Gastrocnemius medialis (tissue), 4 donors: Measurements from ENCODE around the gene PIGB. TPM values are rescaled to one million over a fixed set of nuclear protein-coding genes. Genes with fewer than 3 reads are reported as not detected.
"Not testable (repeated sequence)": the region's sequence is repeated elsewhere in the genome, so short reads cannot be mapped to it uniquely, and the experiment has no call there.

Source experiments
- ATAC-seq, 2 donors: fragments of 150-250 bp; one replicate each; pipeline ENCODE4 v1.9.1; 2016
- DNase-seq, 2 donors: peaks; one replicate each; pipeline ENCODE4 v3.0.0-alpha.2; 2019
- H3K27ac ChIP-seq, 4 donors: fragments of 200-600 bp; sonication (generic); 1 replicate in 1 of 4; 2 replicates in 3 of 4; pipeline ENCODE4 v1.5.1; 2016 to 2018; ENCODE audit warnings: mild to moderate bottlenecking in 2 of 4, moderate library complexity in 1 of 4
- H3K27me3 ChIP-seq, 3 donors: fragments of 200-600 bp; sonication (generic) in 2 of 3; 1 replicate in 1 of 3; 2 replicates in 2 of 3; pipeline versions ENCODE4 v1.5.1 to v1.6.0; 2016 to 2019; ENCODE audit warnings: mild to moderate bottlenecking in 1 of 3, moderate library complexity in 1 of 3
- H3K36me3 ChIP-seq, 2 donors: fragments of 200-600 bp; sonication (generic) in 1 of 2; one replicate each; pipeline ENCODE4 v1.5.1; 2017 to 2018
- H3K4me1 ChIP-seq, 2 donors: fragments of 200-600 bp; sonication (generic) in 1 of 2; one replicate each; pipeline ENCODE4 v1.5.1; 2016 to 2017; ENCODE audit warnings: mild to moderate bottlenecking in 2 of 2
- H3K4me3 ChIP-seq, 4 donors: fragments of 200-600 bp; sonication (generic) in 3 of 4; 1 replicate in 1 of 4; 2 replicates in 3 of 4; pipeline ENCODE4 v1.5.1; 2016 to 2019; ENCODE audit warnings: mild to moderate bottlenecking in 2 of 4
- H3K9me3 ChIP-seq, 3 donors: fragments of 200-600 bp; sonication (generic) in 2 of 3; 1 replicate in 1 of 3; 2 replicates in 2 of 3; pipeline ENCODE4 v1.5.1; 2016 to 2019
- POLR2A ChIP-seq, 2 donors: fragments of 450-650 bp; IDR thresholded peaks; one replicate each; pipeline ENCODE4 v1.6.1; 2017; ENCODE audit warnings: antibody characterized with exemption in 2 of 2, mild to moderate bottlenecking in 2 of 2, moderate library complexity in 2 of 2
- in situ Hi-C, 4 donors: fragments of 200-750 bp; cut with MboI; loops; one replicate each; pipeline versions ENCODE4 v1.15.0 to v1.8.0; 2017; ENCODE audit warnings: low sequenced_read_pairs in 4 of 4
- intact Hi-C: fragments of 100-400 bp; cut with DNase I; formaldehyde crosslinking; loops from one replicate; pipeline ENCODE4 v1.15.1; 2023; ENCODE audit warnings: low total_unique reads
- total RNA-seq, 4 donors: library from RNA; depleted of rRNA; stranded (reverse); fragments of >200 nt; gene quantifications; one replicate each; pipeline versions ENCODE4 v1.1.0 to v1.2.3, GENCODE V29; 2016
- TF ChIP-seq, protein P1 (sequence below), 5 experiments: fragments of 450-650 bp in 3 of 5; fragments of 200-600 bp in 2 of 5; sonication (generic) in 2 of 5; IDR thresholded peaks in 4 of 5; conservative IDR thresholded peaks in 1 of 5; 1 replicate in 4 of 5; 2 replicates in 1 of 5; pipeline ENCODE4 v1.5.1; 2016 to 2019; ENCODE audit warnings: antibody characterized with exemption in 5 of 5, mild to moderate bottlenecking in 3 of 5, moderate library complexity in 3 of 5

PIGB gene
- total RNA-seq, 4 donors from 2014 or later = 1.2 to 22.9 (median 5.7) TPM

DNA sequence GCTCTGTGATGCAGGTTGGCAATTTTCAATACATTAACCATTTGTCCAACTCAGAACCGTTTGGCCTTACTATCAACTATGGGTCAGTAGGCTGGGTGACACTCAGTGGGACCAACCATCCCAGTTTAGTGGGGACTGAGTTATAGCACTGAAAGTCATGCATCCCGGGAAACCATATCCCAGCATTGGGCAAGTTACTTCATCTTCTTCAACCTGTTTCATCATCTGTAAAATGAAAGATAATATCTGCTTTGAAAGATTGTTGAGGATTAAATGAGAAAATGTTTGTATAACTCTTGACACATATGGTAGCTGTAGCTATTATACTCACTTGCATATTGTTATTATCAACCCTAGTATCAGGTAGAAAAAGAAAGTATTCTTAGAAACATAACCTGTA, 41.3 kb upstream of the PIGB start:
- intact Hi-C loops = no loop called here
- in situ Hi-C loops = no loop called here
- no peaks in the 10 kb centered on the region for H3K4me1 ChIP-seq
- no peaks in the 10 kb centered on the region for H3K27me3 ChIP-seq
- H3K27ac ChIP-seq = no peak overlapping the region
- TF ChIP-seq, protein P1, sequence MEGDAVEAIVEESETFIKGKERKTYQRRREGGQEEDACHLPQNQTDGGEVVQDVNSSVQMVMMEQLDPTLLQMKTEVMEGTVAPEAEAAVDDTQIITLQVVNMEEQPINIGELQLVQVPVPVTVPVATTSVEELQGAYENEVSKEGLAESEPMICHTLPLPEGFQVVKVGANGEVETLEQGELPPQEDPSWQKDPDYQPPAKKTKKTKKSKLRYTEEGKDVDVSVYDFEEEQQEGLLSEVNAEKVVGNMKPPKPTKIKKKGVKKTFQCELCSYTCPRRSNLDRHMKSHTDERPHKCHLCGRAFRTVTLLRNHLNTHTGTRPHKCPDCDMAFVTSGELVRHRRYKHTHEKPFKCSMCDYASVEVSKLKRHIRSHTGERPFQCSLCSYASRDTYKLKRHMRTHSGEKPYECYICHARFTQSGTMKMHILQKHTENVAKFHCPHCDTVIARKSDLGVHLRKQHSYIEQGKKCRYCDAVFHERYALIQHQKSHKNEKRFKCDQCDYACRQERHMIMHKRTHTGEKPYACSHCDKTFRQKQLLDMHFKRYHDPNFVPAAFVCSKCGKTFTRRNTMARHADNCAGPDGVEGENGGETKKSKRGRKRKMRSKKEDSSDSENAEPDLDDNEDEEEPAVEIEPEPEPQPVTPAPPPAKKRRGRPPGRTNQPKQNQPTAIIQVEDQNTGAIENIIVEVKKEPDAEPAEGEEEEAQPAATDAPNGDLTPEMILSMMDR (IDR thresholded peaks at IDR 0.05 in 4 of 5, conservative IDR thresholded peaks at IDR 0.05 in 1 of 5) = no peak
- TF ChIP-seq POLR2A (IDR thresholded peaks at IDR 0.05) = no peak
- no peak overlapping the region for H3K4me3 ChIP-seq
- DNase-seq (no peak), ATAC-seq (no peak)
- no peaks in the 10 kb centered on the region for H3K36me3 ChIP-seq
- no peaks in the 10 kb centered on the region for H3K9me3 ChIP-seq

DNA sequence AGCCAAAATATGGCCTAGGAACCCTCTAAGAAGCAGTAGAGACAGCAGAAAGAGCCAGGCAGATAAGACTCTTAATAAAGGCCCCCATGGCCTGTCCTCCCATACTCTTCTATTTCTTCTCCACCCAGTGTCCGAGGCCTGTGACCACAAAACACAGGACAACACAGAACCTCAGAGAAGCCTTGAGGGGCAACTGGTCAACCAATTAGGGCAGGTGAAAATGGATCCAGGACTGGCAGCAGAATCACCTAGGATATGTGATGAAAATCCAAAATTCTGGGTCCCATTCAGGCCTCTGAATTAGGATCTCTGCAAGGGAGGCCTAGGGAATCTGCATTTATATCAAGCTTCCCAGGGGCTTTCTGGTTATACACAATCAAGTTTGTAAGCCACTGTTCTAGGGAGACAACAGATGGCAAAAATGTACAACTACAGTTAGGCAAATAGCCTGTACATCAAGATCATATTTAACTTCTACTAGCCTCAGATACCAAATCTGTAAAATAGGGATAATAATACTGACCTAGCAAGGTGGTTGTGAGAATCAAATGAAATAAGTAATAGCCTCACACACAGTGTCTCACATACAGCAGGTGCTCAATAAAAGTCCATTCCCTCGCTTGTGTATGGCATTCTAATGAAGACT, 39.8 kb upstream of the PIGB start:
- no peak overlapping the region for H3K4me3 ChIP-seq
- H3K4me1 ChIP-seq = no peaks in the 10 kb centered on the region
- DNase-seq (no peak), ATAC-seq (no peak)
- no peaks in the 10 kb centered on the region for H3K36me3 ChIP-seq
- no peaks in the 10 kb centered on the region for H3K9me3 ChIP-seq
- TF ChIP-seq, protein P1 (IDR thresholded peaks at IDR 0.05 in 4 of 5, conservative IDR thresholded peaks at IDR 0.05 in 1 of 5) = no peak
- no peak for TF ChIP-seq POLR2A (IDR thresholded peaks at IDR 0.05)
- no peaks in the 10 kb centered on the region for H3K27me3 ChIP-seq
- in situ Hi-C loops = no loop called here
- intact Hi-C loops = no loop called here
- no peak overlapping the region for H3K27ac ChIP-seq

DNA sequence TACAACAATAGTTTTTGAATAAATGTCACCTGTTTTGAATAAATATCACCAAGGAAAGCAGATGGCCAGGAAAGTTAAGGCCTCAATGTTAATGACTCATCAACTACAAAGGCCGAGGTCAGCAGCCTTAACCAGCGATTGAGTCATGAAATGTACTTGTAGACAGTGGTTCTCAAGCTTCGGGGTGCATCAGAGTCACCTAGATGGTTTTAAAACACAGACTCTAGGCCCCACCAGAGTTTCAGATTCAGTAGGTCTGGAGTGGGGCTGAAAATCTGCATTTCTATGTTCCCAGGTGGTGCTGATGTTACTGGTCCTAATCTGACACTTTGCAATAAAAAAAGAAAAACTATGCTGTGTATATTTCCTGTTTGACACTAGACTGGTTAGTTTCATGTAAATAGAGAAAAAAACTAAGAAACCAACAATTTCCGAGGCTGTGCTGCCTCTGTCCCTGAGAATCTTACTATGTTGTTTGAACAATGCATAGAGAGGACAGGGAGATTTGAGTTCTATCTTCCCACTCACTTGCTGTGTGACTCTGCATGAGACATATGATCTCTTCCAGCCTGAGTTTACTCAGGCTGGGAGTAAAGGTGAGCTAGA, 39.2 kb upstream of the PIGB start:
- H3K27ac ChIP-seq = no peak overlapping the region
- in situ Hi-C loops (no loop called here), intact Hi-C loops (no loop called here)
- no peaks in the 10 kb centered on the region for H3K4me1 ChIP-seq
- H3K36me3 ChIP-seq = no peaks in the 10 kb centered on the region
- H3K27me3 ChIP-seq = no peaks in the 10 kb centered on the region
- H3K4me3 ChIP-seq = no peak overlapping the region
- no peaks in the 10 kb centered on the region for H3K9me3 ChIP-seq
- TF ChIP-seq POLR2A (IDR thresholded peaks at IDR 0.05) = no peak
- TF ChIP-seq, protein P1 (IDR thresholded peaks at IDR 0.05 in 4 of 5, conservative IDR thresholded peaks at IDR 0.05 in 1 of 5) = no peak
- ATAC-seq (no peak), DNase-seq (no peak)

DNA sequence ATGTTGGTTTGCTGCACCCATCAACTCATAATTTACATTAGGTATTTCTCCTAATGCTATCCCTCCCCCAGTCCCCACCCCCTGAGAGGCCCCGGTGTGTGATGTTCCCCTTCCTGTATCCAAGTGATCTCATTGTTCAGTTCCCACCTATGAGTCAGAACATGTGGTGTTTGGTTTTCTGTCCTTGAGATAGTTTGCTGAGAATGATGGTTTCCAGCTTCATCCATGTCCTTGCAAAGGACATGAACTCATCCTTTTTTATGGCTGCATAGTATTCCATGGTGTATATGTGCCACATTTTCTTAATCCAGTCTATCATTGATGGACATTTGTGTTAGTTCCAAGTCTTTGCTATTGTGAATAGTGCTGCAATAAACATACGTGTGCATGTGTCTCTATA, 38.4 kb upstream of the PIGB start:
- ATAC-seq, H3K36me3 ChIP-seq, in situ Hi-C loops, H3K4me1 ChIP-seq, intact Hi-C loops, H3K4me3 ChIP-seq, H3K27me3 ChIP-seq, H3K9me3 ChIP-seq, DNase-seq, H3K27ac ChIP-seq: not testable (repeated sequence)

DNA sequence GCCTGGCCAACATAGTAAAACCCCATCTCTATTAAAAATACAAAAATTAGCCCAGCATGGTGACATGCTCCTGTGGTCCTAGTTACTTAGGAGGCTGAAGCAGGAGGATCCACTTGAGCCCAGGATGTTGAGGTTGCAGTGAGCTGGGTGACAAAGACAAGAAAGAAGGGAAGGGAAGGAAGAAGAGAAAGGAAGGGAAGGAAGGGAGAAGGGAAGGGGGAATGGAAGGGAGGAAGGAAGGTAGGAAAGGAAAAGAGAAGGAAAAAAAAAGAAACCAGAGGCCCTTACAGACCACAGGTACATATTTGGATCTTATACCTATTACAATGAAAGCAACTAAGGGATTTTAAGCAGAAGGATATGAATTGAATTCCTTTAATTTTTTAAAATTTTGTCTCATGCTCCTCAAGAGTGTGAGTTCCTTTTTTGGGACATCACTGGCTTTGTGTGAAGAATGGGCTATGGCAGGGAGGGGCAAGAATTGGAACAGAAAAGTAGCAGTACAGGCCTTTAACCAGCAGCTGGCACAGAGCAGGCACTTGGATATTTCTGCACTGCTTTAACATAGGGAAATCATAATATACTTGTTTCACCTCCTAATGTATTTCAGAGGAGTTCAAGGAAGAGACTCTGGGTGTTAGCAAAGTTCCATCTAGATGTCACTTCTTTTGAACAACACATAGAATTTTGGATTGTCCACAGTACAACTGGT, 37.3 kb upstream of the PIGB start:
- ATAC-seq = no peak
- no peak overlapping the region for H3K27ac ChIP-seq
- in situ Hi-C loops = no loop called here

More for the DNA sequence above, 37.3 kb upstream of the PIGB start:
- intact Hi-C loops = no loop called here
- no peaks in the 10 kb centered on the region for H3K9me3 ChIP-seq
- no peaks in the 10 kb centered on the region for H3K27me3 ChIP-seq
- TF ChIP-seq, protein P1 (IDR thresholded peaks at IDR 0.05 in 4 of 5, conservative IDR thresholded peaks at IDR 0.05 in 1 of 5) = no peak
- TF ChIP-seq POLR2A (IDR thresholded peaks at IDR 0.05) = no peak
- H3K4me1 ChIP-seq = no peaks in the 10 kb centered on the region
- H3K4me3 ChIP-seq = no peak overlapping the region
- no peak for DNase-seq
- no peaks in the 10 kb centered on the region for H3K36me3 ChIP-seq
